Thymus (tissue), 11 donors: ENCODE measurements around the gene SUGP2. TPM values are rescaled to one million over a fixed set of nuclear protein-coding genes. Genes with fewer than 3 reads are reported as not detected.
"Not testable (repeated sequence)": the region's sequence is repeated elsewhere in the genome, so short reads cannot be mapped to it uniquely, and the experiment has no call there.

Experiments used
- DNase-seq, 9 donors: peaks; one replicate each; pipeline ENCODE4 v3.0.0-alpha.2; 2013; ENCODE audit warnings: low spot score in 9 of 9, low read depth in 6 of 9, missing footprints in 1 of 9
- H3K27ac ChIP-seq, 2 donors: one replicate each; pipeline ENCODE4 v1.5.1; 2013; ENCODE audit warnings: control low read depth in 1 of 2, low read depth in 1 of 2, low read length in 1 of 2, mild to moderate bottlenecking in 1 of 2, moderate library complexity in 1 of 2
- H3K27me3 ChIP-seq, 2 donors: one replicate each; pipeline ENCODE4 v1.5.1; 2013; ENCODE audit warnings: low read length in 1 of 2; ENCODE audit not compliant: control insufficient read depth in 2 of 2, insufficient read depth in 1 of 2
- H3K36me3 ChIP-seq, 2 donors: one replicate each; pipeline ENCODE4 v1.5.1; 2013; ENCODE audit warnings: low read length in 1 of 2, mild to moderate bottlenecking in 1 of 2, moderate library complexity in 1 of 2; ENCODE audit not compliant: control insufficient read depth in 2 of 2, insufficient read depth in 2 of 2
- H3K4me1 ChIP-seq, 2 donors: one replicate each; pipeline ENCODE4 v1.5.1; 2013; ENCODE audit warnings: low read length in 2 of 2; ENCODE audit not compliant: control insufficient read depth in 2 of 2, insufficient read depth in 2 of 2
- H3K4me3 ChIP-seq, 2 donors: one replicate each; pipeline ENCODE4 v1.5.1; 2013; ENCODE audit warnings: low read length in 2 of 2, control low read depth in 1 of 2, mild to moderate bottlenecking in 1 of 2
- H3K9me3 ChIP-seq, 2 donors: one replicate each; pipeline ENCODE4 v1.5.1; 2013; ENCODE audit warnings: low read length in 1 of 2, mild to moderate bottlenecking in 1 of 2; ENCODE audit not compliant: control insufficient read depth in 2 of 2, insufficient read depth in 1 of 2
- WGBS: extraction: QIAGEN DNeasy Blood & Tissue Kit; methylation state at CpG from one replicate; pipeline ENCODE4 v1.1.7; 2013; 5-methylcytosine and 5-hydroxymethylcytosine counted together
- polyA plus RNA-seq: library from polyadenylated mRNA; stranded (reverse); fragments of 200-250 nt; gene quantifications from one replicate; pipeline ENCODE4 v1.2.3, GENCODE V29; 2013
- total RNA-seq: library from RNA; stranded (reverse); fragments of 120-200 nt; gene quantifications from one replicate; pipeline ENCODE4 v1.2.4, GENCODE V29; 2013
- donor health status: healthy.

Gene SUGP2
- total and polyA plus RNA-seq, 2 donors: 45.3 to 129 TPM

DNA sequence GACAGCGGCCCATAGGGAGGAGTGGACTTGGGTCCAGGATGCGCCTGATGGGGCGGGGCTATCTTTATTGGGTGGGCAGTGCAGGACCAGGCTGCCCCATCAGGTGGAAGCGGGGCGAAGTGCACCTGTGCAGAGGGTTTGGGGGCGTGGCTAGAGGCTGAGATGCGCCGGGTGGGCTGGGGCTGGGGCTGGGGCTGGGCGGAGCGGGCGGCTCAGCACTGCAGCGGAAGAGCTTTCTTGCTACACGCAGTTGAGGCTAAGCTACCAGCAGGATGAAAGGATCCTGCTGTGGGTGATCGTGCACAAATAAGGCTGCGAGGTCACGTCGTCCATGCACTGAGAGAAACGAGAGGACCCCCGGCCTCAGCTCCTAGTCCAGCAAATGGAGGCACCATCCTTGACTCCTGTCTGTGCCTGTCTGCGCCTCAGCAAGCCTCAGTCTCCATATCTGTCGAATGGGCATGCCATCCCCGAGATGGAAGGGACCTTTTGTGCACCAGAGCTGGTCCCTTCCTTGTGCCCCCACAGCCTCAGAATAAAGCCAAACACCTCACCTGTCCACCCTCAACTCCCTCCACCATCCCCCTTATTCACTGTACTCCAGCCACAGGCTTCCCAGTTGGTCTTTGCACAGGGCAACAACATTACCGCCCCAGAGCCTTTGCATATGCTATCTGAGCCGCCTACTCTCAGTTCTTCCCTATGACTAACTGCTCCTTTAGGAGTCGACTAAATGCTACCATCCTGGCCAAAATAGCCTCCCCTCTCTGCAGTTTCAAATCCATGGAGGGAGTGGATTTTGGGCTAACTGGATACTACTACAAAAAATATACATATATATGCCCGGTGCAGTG is 71.3 kb downstream of the SUGP2 start:
- no peak overlapping the region for H3K4me3 ChIP-seq
- peaks cover 0 to 10% of the 10 kb centered on the region in 2 donors for H3K27me3 ChIP-seq
- peak in 4 of 9 donors; percentile 33 to 58 (median 39) for DNase-seq
- peaks cover 0 to 5% of the 10 kb centered on the region in 2 donors for H3K4me1 ChIP-seq
- no peaks in the 10 kb centered on the region for H3K9me3 ChIP-seq
- no peak overlapping the region for H3K27ac ChIP-seq
- 26% methylated on average over 26 of the region's 26 CpGs for WGBS
- H3K36me3 ChIP-seq: no peaks in the 10 kb centered on the region

DNA sequence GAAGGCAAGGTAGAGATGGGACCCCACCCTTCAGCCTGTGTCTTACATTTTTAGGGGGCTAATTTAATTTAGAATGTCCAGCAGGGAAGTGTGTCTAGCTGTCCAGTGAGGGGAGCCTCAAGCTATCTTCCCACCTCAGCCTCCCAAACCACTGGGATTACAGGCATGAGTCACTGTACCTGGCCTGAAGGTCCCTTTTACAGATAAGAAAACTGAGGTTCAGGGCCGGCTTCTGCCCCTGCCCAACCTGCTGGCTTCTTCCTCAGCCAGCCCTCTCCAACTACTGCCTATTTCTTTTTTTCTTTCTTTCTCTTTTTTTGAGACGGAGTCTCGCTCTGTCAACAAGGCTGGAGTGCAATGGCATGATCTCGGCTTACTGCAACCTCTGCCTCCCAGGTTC is 72.9 kb downstream of the SUGP2 start:
- DNase-seq: no peak
- H3K9me3 ChIP-seq: no peaks in the 10 kb centered on the region
- WGBS: 95% methylated on average over 4 of the region's 4 CpGs
- H3K4me1 ChIP-seq: peaks cover 0 to 5% of the 10 kb centered on the region in 2 donors
- no peak overlapping the region for H3K4me3 ChIP-seq
- H3K36me3 ChIP-seq: no peaks in the 10 kb centered on the region
- peaks cover 0 to 10% of the 10 kb centered on the region in 2 donors for H3K27me3 ChIP-seq
- H3K27ac ChIP-seq: no peak overlapping the region

DNA sequence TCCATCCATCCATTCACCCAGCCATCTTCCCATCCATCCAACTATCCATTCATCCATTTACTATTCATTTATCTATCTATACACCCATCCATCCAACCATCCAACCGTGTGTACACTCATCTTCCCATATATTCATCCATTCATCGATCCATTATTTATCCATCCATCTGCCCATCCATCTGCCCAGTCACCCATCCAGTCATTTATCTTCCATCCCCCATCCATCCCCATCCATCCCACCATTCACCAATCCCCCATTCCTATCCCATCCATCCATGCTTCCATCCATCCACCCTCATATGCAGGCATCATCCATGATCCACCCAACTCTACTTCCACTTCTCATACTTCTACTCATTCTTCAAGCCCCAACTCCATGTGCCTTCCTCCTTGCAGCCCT is 78.3 kb downstream of the SUGP2 start:
- 100% methylated on average over 2 of the region's 2 CpGs for WGBS
- Histone ChIP-seq H3K27me3 (no peaks in the 10 kb centered on the region), H3K36me3 (no peaks in the 10 kb centered on the region), H3K4me1 (no peaks in the 10 kb centered on the region), H3K9me3 (no peaks in the 10 kb centered on the region), H3K4me3 (no peak overlapping the region), H3K27ac (no peak overlapping the region)
- DNase-seq: no peak

DNA sequence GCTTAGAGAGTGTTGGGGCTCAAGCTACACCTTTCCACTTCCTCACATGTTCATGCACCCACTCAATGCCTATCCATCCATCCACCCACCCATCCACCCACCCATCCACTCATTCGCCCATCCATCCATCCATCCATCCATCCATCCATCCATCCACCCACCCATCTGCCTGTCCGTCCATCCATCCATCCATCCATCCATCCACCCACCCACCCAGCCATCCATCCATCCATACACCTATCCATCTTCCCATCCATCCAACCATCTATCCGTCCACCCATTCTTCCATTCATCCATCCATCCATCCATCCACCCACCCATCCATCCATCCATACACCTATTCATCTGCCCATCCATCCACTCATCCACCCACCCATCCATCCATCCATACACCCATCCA is 79.2 kb downstream of the SUGP2 start:
- H3K4me1 ChIP-seq: no peaks in the 10 kb centered on the region
- H3K36me3 ChIP-seq: no peaks in the 10 kb centered on the region
- H3K4me3 ChIP-seq: no peak overlapping the region
- no peak for DNase-seq
- H3K27me3 ChIP-seq: no peaks in the 10 kb centered on the region
- 97% methylated on average over 3 of the region's 3 CpGs for WGBS
- H3K9me3 ChIP-seq: no peaks in the 10 kb centered on the region
- no peak overlapping the region for H3K27ac ChIP-seq

DNA sequence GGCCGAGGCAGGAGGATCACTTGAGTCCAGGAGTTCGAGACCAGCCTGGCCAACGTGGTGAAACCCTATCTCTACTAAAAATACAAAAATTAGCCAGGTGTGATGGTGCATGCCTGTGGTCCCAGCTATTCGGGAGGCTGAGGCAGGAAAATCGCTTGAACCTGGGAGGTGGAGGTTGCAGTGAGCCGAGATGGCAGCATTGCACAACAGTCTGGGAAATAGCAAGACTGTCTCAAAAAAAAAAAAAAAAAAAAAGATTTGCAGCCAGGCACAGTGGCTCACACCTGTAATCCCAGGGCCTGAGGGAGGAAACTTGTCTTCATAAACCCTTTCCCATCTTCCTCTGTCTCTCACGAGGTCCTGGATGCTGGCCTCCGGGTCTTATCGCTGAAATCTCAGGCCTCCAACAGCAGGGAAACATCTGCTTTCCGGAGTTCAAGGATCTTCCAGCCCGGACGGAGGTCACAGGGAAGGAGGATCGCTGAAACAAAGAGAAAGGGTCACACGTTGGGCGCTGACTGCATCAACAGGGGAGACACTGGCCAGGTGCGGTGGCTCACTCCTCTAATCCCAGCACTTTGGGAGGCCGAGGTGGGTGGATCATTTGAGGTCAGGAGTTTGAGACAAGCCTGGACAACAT is 80.8 kb downstream of the SUGP2 start:
- H3K27ac ChIP-seq, H3K36me3 ChIP-seq, H3K4me1 ChIP-seq, DNase-seq, H3K9me3 ChIP-seq, H3K4me3 ChIP-seq, H3K27me3 ChIP-seq: not testable (repeated sequence)
- WGBS: 71% methylated on average over 17 of the region's 17 CpGs

DNA sequence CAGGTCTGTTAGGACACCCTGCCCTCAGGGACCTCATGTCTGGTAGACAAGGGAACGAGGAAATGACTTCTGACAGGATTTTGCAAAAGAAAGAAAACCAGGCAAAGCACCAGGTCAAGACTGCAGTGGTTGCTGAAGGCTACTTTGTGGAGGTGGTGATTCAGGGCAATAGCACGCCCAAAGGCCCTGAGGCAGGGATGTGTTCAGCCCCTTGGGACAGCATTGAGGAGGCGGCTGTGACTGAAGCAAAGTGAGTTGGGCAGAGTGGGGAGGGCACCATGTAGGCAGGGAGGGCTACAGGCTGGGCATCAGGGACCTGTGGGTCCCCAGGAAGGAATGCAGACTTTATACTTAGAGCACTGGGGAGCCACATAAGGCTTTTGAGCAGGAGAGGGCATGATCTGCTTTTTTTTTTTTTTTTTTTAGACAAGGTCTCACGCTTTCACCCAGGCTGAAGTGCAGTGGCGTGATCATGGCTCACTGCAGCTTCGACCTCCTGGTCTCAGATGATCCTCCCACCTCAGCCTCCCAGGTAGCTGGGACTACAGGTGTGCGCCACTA is 81.5 kb downstream of the SUGP2 start:
- Histone ChIP-seq H3K4me1 (no peaks in the 10 kb centered on the region), H3K4me3 (no peak overlapping the region), H3K36me3 (no peaks in the 10 kb centered on the region), H3K9me3 (no peaks in the 10 kb centered on the region), H3K27me3 (no peaks in the 10 kb centered on the region), H3K27ac (no peak overlapping the region)
- 93% methylated on average over 7 of the region's 7 CpGs for WGBS
- no peak for DNase-seq

DNA sequence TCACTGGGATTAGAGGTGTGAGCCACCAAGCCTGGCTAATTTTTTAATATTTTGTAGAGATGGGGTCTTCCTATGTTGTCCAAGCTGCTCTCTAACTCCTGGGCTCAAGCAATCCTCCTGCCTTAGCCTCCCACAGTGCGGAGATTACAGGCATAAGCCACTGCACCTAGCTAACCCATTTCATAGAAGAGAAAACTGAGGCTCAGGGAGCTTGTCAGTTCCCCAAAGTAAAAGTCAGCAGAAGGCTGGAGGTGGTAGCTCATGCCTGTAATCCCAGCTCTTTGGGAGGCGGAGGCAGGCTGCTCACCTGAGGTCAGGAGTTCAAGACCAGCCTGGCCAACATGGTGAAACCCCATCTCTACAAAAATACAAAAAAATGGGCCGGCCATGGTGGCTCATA is 83.5 kb downstream of the SUGP2 start:
- 96% methylated on average over 3 of the region's 3 CpGs for WGBS
- H3K4me1 ChIP-seq: no peaks in the 10 kb centered on the region
- no peaks in the 10 kb centered on the region for H3K27me3 ChIP-seq
- no peak for DNase-seq
- no peak overlapping the region for H3K27ac ChIP-seq
- no peaks in the 10 kb centered on the region for H3K36me3 ChIP-seq
- H3K4me3 ChIP-seq: no peak overlapping the region
- no peaks in the 10 kb centered on the region for H3K9me3 ChIP-seq

DNA sequence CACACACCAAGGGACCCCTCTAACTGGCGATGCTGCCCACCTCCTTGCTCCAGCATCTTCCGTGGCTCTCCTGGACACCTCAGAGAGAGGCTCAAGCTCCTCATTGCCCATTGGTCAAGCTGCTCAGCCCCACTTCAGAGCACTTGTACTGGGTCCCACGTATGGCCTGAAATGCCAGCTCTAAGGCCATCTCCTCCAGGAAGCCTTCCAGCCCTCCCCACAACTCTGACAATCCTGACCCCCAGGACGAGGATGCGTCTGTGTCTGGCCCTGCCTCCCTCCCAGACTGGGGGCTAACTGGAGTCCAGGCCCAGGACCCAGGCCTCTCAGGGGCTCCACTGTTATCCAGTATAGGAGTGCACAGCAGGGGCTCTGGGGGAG is 84.4 kb downstream of the SUGP2 start:
- Histone ChIP-seq H3K36me3 (no peaks in the 10 kb centered on the region), H3K9me3 (no peaks in the 10 kb centered on the region), H3K4me3 (no peak overlapping the region), H3K4me1 (no peaks in the 10 kb centered on the region), H3K27me3 (peaks cover 0 to under 1% of the 10 kb centered on the region in 2 donors), H3K27ac (no peak overlapping the region)
- no peak for DNase-seq
- WGBS: 97% methylated on average over 5 of the region's 5 CpGs
